ENCODE measurements around the gene RPL31. TPM values are rescaled to one million over a fixed set of nuclear protein-coding genes. Genes with fewer than 3 reads are reported as not detected.

Gene RPL31
- total RNA-seq, 1 experiment from 2014 or later, result 1,158 TPM

DNA sequence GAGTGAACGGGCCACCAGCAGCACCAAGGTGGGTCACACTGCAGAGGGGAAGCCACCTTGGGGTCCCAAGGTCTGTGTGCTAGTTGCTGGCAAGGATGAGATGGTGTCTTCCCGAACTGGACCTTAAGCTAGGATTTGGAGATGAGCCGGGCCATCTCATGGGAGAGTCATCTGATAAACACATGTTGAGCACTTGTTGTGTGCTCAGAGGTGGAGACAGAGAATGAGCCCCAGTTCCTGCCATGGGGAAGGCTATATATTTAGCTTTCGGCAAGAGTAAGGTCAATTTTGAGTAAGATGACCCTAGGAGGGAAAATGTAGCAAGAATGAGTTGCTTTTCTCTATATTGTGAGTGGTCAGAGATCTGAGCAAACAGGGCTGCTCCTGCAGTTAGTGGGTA is 41.4 kb upstream of the RPL31 start:
- Mint-ChIP-seq H3K27ac (ENCODE audit: unreplicated experiment) (no peak overlapping the region), H3K36me3 (ENCODE audit: insufficient read depth, unreplicated experiment) (peaks cover 21% of the 10 kb centered on the region), H3K4me1 (ENCODE audit: low read depth, unreplicated experiment) (no peaks in the 10 kb centered on the region), H3K27me3 (ENCODE audit: unreplicated experiment) (no peaks in the 10 kb centered on the region), H3K4me3 (ENCODE audit: low read depth, unreplicated experiment) (no peak overlapping the region), H3K9me3 (ENCODE audit: low read depth, unreplicated experiment) (no peaks in the 10 kb centered on the region)
- no TSS peak for BruUV-seq (replicated peaks)
- intact Hi-C loops (cut with micrococcal nuclease; ENCODE audit: unreplicated experiment), result no loop called here
- DNase-seq, result no peak
- TF ChIP-seq, protein P1, sequence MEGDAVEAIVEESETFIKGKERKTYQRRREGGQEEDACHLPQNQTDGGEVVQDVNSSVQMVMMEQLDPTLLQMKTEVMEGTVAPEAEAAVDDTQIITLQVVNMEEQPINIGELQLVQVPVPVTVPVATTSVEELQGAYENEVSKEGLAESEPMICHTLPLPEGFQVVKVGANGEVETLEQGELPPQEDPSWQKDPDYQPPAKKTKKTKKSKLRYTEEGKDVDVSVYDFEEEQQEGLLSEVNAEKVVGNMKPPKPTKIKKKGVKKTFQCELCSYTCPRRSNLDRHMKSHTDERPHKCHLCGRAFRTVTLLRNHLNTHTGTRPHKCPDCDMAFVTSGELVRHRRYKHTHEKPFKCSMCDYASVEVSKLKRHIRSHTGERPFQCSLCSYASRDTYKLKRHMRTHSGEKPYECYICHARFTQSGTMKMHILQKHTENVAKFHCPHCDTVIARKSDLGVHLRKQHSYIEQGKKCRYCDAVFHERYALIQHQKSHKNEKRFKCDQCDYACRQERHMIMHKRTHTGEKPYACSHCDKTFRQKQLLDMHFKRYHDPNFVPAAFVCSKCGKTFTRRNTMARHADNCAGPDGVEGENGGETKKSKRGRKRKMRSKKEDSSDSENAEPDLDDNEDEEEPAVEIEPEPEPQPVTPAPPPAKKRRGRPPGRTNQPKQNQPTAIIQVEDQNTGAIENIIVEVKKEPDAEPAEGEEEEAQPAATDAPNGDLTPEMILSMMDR (IDR thresholded peaks at IDR 0.05; ENCODE audit: unreplicated experiment), result no peak
- CTCF ChIA-PET, result no interaction called here

DNA sequence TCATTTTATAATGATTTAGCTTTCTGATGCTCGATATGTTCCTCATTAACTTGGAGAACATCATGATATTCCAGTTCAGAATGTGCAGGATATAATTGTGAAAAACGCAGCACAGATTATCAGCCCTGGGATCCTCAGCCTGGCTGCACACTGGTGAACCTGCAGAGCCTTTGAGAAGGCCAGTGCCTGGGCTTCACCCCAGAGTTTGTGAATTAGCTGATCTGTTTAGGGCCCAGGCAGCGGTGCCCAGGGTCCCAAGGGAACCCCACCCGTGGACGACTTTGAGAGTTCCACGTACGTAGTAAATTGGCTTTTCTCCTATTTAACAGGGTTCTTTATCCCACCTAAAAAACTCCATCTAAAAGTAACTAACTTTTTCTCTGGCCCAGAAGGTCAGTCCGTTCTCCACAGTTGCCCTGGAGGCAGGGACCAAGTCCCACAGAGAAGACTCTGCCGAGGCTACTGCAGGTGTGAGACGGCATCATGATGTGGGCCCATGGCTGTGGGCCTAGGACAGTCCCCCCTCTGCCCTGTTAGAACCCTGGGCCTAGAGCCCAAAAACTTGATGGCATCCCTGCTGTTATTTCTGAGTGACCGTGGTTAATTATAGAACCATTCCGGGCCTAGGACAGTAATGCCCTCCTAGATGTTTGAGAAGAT is 39.6 kb upstream of the RPL31 start:
- no peaks in the 10 kb centered on the region for H3K27me3 Mint-ChIP-seq (ENCODE audit: unreplicated experiment)
- CTCF ChIA-PET, result no interaction called here

DNA sequence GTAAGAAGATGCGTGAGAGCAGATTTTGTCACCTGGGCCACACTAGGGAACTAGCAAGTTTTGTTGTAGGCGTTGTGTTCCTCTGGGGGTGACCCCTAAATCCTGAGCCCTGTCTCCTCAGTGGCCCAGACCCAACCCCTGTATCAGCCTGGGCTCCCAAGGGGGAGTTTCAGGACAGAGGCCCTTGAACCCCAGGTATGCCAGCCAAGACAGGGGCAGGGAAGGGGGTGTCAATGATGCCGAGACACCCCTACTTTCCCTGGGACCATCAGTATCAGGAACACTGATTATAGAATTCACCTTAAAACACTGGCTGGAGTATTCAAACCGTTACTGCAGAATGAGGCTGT is 39.1 kb upstream of the RPL31 start:
- H3K27ac Mint-ChIP-seq (ENCODE audit: unreplicated experiment), result no peak overlapping the region
- intact Hi-C loops (cut with micrococcal nuclease; ENCODE audit: unreplicated experiment), result no loop called here
- H3K27me3 Mint-ChIP-seq (ENCODE audit: unreplicated experiment), result no peaks in the 10 kb centered on the region
- BruUV-seq (replicated peaks), result no TSS peak
- no peaks in the 10 kb centered on the region for H3K4me1 Mint-ChIP-seq (ENCODE audit: low read depth, unreplicated experiment)
- no peak for DNase-seq
- no peaks in the 10 kb centered on the region for H3K9me3 Mint-ChIP-seq (ENCODE audit: low read depth, unreplicated experiment)
- no peak overlapping the region for H3K4me3 Mint-ChIP-seq (ENCODE audit: low read depth, unreplicated experiment)
- CTCF ChIA-PET, result no interaction called here
- H3K36me3 Mint-ChIP-seq (ENCODE audit: insufficient read depth, unreplicated experiment), result peaks cover 36% of the 10 kb centered on the region
- TF ChIP-seq, protein P1 (IDR thresholded peaks at IDR 0.05; ENCODE audit: unreplicated experiment), result no peak

More for the DNA sequence above, 39.6 kb upstream of the RPL31 start:
- Mint-ChIP-seq H3K9me3 (ENCODE audit: low read depth, unreplicated experiment) (no peaks in the 10 kb centered on the region), H3K4me1 (ENCODE audit: low read depth, unreplicated experiment) (no peaks in the 10 kb centered on the region), H3K36me3 (ENCODE audit: insufficient read depth, unreplicated experiment) (peaks cover 31% of the 10 kb centered on the region), H3K27ac (ENCODE audit: unreplicated experiment) (no peak overlapping the region), H3K4me3 (ENCODE audit: low read depth, unreplicated experiment) (no peak overlapping the region)
- TF ChIP-seq, protein P1 (IDR thresholded peaks at IDR 0.05; ENCODE audit: unreplicated experiment), result no peak
- no peak for DNase-seq
- intact Hi-C loops (cut with micrococcal nuclease; ENCODE audit: unreplicated experiment), result no loop called here
- no TSS peak for BruUV-seq (replicated peaks)

DNA sequence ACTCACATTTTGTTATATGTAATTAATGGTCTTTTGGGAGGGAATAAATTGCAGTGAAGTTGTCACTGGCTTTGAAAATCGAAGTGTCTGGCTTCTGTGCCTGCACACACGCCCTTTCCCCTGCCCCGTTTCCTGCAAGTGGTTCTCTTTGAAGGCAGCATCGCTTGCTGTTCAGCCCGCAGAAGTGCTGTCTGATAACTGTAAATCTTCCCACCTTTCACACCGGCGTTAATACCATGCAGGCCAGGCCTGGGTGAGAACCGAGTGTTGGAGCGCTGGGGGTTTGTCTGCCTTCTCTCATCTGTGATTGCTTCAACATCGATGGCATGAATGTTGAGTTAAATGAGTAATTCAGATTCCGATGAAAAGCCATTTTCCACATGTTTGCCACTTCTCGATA is 37.9 kb upstream of the RPL31 start:
- no peak for DNase-seq
- H3K4me1 Mint-ChIP-seq (ENCODE audit: low read depth, unreplicated experiment), result no peaks in the 10 kb centered on the region
- H3K4me3 Mint-ChIP-seq (ENCODE audit: low read depth, unreplicated experiment), result no peak overlapping the region
- intact Hi-C loops (cut with micrococcal nuclease; ENCODE audit: unreplicated experiment), result no loop called here
- TF ChIP-seq, protein P1 (IDR thresholded peaks at IDR 0.05; ENCODE audit: unreplicated experiment), result no peak
- peaks cover 40% of the 10 kb centered on the region for H3K36me3 Mint-ChIP-seq (ENCODE audit: insufficient read depth, unreplicated experiment)
- BruUV-seq (replicated peaks), result no TSS peak
- no peaks in the 10 kb centered on the region for H3K27me3 Mint-ChIP-seq (ENCODE audit: unreplicated experiment)
- no peak overlapping the region for H3K27ac Mint-ChIP-seq (ENCODE audit: unreplicated experiment)
- H3K9me3 Mint-ChIP-seq (ENCODE audit: low read depth, unreplicated experiment), result no peaks in the 10 kb centered on the region
- CTCF ChIA-PET, result interaction anchor here (0.7 kb wide), 1 partner anchor 274 kb away, joined by 5 read pairs; no protein-coding TSS in a partner anchor

All from Calu3 (cell line).